Stimulated activated CD4-positive, alpha-beta T cell treated with anti-CD3 and anti-CD28 coated beads, Interleukin-4, amount 100 ng/mL, for 4 hours (primary cell): Measurements from ENCODE around the gene IDE.
A peak's percentile ranks its signal among the peaks of the same experiment; 100 is the strongest.
"Not testable (repeated sequence)": the region's sequence is repeated elsewhere in the genome, so short reads cannot be mapped to it uniquely, and the experiment has no call there.

Experiments used
- DNase-seq, 2 experiments: peaks; one replicate each; pipeline ENCODE4 v3.0.0-alpha.2; 2020

IDE gene

DNA sequence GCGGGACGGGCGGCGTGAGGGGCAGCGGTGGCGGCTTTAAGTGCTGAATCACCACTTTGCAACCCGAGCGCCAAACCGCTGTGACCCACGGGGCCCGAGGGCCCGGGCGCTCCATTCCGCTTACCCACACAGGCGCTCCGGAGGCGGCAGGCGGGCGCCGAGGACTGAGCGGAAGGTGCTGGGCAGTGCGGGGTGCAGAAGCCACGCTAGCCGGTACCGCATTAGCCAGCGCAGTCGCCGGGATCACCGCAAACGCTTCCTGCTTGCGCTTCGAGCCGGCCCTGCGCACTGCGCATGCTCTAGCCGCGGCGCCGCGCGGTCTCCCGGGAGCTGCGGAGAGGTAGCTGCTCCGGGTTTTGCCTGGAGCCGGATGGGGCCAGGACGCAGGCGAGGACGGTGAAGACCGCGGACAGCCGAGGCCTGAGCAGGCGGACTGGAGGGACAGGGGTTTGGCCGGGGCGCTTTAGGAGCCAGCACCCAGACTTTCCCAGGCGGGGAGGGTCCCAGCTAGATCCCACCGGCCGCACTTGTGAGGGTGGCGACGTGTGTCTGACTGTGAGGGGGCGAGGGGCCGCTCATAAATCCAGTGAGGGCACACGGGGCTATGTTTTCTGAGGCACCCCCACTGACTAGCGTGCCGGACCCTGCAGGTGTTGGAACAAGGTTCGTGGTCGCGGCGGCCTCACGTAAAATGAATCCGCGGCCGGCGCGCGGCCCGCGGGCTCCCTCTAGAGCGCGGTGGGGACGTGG lies at the start of gene IDE:
IDE (minus strand) TSS at position 296 of the 750 bp plus-strand sequence; CDS start at position 222, 74 bp downstream.
- DNase-seq = peak; percentile 77 to 80

DNA sequence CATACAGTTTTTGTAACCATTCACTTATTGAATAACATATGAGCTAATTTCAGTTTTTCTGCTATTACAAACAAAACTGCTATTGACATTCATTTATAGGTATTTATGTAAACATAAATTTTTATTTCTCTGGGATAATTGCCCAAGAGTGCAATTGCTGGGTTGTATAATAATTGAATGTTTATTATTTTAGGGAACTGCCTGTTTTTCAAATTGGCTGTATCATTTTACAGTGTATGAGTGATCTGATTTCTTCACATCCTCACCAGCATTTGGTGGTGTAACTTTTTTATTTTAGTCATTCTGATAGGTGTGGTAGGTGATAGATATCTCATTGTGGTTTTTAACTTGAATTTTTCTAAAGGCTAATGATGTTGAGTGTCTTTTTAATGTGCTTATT lies 45.5 kb upstream of the IDE start:
- DNase-seq = no peak

DNA sequence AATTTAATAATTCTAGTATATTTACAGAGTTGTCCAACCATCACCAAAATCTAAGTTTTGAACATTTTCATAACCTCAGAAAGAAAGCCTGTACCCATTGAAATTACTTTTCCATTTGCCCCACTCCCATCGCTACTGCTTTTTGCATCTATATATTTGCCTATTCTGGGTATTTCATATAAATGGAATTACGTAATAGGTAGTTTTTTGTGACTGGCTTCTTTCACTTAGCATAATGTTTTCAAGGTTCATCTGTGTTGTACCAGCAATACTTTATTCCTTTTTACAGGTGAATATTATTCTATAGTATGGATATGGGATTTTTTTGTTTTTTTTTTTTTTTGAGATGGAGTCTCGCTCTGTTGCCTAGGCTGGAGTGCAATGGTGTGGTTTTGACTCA lies 41.6 kb upstream of the IDE start:
- no peak for DNase-seq

DNA sequence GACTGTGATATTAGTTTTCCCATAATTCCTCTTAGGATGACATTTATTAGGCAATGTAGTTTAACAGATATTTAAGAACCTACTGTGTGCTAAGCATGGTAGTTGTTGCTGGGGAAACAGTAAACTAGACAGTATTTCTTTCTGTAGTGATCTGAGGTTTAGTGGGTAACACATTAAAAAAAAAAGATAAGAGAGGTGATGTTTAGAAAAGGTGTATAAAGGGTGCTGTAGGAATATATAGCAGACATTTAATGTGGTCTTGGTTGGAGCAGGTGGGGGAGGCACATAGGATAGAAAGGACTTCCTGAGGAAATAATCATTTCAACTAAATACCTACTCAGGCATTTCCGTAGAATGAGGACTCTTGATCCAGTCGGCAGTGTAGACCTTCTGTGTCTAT lies 30.9 kb upstream of the IDE start:
- DNase-seq = no peak

DNA sequence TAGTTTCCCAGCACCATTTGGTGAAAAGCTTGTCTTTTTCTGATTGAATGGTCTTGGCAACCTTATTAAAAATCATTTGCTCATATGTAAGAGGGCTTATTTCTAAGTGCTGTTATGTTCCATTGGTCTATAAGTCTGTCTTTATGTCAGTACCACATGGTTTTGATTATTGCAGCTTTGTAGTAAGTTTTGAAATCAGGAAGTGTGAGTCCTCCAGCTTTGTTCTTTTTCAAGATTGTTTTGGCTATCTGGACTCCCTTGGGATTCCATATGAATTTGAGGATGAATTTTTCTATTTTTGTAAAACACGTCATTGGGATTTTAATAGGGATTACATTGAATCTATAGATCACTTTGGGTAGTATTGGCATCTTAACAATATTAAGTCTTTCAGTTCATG lies 24.4 kb upstream of the IDE start:
- no peak for DNase-seq

DNA sequence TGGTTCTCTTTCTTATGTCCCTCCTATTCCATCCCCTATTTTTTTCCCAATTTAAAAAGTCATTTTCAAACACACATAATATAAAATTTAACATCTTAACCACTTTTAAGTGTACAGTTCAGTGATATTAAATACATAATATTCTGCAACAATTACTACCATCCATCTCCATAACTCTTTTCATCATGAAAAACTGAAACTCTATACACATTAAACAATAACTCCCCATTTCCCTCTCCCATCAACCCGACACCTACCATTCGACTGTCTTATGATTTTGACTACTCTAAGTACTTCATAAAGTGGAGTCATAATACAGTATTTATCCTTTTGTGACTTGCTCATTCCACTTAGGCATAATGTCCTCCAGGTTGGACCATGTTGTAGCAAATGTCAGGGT lies 21.6 kb upstream of the IDE start:
- DNase-seq = no peak

DNA sequence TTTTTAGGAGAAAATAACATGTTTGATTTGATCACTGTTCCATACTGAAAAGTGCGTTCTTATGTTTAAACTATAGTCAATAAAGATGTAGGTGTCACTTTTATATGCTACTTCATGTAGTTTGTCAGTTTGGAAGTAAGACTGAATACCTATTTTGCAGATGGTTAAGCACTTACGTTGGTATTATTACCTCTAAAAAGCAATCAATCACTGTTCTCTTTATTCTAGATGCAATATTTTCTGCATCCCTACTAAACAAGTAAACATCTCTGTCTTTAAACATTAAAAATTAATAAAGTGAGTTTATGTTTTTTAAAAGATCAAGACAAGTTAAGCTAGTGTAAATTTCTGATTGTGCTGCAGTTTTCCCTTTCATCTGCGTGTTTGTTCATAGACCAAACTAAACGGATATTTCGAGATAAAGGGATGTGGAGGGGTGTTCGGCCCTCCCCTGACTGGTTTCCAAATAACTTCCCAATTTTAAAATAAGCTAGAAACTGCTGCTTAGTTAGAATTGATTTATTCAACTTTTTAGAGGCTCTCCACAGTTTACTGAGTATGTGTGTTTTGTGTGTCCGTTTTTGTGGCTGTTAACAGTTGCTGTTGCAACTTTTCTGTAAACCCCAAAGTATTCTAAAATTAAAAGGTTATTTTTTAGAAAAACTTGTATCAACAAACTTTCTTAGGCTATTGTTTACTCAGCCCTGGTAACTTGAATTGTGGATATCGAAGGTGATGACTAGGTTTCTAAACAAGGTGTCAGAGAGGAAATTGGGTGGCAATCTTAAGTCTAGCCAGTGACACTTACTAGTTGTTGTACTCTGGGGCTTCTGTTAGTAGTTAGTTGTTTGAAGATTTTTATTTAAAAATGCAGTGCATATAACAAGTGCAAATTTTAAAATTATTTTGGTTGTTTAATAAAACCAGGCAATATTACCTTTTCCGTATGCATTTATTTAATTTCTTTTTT lies 20.0 kb upstream of the IDE start:
- DNase-seq = no peak

DNA sequence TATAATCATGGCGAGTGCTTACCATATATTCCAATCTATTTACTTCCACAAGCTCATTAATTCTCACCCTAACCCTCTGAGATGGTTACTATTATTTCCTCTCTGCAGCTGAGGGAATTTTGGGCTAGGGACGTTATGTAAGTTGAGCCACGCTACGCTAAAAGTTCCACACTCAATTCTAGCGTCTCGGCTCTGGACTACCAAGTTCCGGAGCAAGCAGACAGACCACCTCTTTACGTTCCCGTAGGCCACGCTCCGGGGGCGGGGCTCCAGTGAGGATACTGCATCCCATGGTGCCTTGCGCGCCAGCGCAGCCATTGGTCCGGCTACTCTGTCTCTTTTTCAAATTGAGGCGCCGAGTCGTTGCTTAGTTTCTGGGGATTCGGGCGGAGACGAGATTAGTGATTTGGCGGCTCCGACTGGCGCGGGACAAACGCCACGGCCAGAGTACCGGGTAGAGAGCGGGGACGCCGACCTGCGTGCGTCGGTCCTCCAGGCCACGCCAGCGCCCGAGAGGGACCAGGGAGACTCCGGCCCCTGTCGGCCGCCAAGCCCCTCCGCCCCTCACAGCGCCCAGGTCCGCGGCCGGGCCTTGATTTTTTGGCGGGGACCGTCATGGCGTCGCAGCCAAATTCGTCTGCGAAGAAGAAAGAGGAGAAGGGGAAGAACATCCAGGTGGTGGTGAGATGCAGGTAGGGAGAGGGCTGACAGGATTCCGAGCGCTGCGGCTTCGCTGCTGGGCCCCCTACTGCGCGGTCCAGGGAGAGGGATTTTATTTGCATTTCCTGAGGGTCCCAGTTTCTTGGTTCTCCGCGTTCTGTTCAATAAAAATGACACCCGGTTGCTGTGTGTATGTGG lies 19.1 kb upstream of the IDE start, which contains the start of gene KIF11:
KIF11 (plus strand) TSS at position 370 of the 858 bp plus-strand sequence; CDS start at position 616, 246 bp downstream.
- peak; percentile 95 for DNase-seq

DNA sequence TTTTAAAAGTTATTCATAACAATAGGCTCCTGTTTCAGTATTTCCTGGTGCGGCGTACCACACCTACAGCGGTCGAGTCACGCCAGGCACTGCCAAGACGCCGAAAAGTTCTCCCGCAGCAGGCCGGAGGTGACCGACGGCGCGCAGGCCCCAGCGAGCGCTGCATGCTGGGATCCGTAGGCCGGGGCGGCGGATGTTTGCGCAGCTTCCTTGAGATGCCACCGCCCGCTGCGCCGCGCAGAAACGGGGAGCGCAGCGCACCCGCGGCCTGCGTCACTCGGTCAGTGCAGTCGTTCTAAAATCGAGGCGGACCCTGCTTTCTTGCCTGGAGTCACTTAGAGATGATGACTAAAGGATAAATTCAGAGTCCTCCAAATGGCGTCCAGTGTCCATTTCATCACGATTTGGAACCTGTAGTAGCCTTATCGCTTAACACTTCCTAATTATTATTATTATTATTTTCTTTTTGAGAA lies 17.7 kb upstream of the IDE start:
- DNase-seq = peak; percentile 84 to 86

DNA sequence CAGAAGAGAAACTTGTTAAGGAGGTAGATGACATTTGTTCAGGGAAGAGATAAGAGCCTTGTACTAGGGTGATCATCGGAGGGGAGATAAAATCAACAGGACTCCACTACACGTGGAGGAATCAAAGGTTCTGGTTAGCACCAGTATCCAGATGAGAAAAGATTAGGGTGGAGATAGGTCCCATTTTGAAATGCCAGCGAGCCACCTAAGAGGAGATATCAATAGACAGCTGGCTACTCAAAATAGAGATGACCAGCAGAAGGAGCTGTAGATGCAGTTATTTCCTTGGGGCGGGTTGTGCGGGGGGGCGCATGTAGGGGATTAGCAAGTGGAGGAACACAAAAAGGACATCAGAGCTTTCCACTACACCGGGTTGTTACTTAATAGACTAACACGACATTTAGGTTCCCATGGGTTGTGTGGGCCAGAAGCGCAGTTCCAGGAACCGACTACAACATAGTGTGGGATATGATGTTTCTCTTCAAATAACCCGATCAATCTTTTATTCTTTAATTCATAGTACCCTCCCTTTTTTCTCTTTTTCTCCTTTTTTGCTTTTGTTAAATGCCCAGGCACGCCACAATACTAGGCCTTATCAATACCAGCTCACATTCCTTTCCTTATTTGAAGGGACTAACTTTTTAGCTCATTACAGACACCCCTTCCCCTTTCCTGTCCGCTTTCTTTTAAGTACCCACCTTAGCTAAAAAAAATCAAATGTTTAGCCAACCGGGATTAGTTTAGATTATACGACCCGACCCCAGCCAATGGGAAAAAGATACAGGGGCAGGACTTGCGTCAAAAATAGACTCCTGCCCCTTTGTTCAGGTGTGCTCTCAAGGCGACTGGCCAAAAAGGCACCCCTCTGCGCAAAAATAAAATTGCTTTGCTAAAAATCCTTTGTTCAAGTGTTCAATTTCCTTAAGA lies 17.0 kb upstream of the IDE start:
- DNase-seq = no peak

DNA sequence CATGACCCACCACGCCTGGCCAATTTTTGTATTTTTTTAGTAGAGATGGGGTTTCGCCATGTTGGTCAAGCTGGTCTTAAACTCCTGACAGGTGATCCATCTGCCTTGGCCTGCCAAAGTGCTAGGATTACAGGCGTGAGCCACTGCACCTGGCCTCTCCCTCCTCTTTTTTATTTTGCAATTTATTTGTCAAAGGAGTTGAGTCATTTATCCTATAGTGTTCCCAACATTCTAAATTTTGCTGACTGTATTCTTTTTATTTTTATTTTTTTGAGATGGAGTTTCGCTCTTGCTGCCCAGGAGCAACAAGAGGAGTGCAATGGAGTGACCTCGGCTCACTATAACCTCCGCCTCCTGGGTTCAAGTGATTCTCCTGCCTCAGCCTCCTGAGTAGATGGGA lies 8.5 kb upstream of the IDE start:
- DNase-seq = not testable (repeated sequence)

DNA sequence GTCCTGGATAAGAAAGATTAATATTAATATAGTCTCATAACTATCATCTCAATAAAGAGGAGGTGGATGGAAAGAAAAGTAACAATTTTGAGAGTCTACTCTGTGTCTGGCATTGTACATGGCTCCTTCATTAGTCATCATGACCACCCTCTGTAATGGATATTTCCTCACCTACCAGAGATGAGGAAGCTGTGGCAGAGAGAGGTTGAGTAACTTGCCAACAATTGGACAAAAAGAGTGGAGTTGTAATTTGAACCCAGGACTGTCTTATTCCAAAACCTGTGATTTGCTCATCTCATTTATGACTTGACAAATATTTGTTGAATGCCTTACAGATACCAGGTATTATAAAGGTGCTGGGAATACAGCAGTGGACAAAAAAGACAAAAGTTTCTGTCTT lies 2.1 kb upstream of the IDE start:
- no peak for DNase-seq

DNA sequence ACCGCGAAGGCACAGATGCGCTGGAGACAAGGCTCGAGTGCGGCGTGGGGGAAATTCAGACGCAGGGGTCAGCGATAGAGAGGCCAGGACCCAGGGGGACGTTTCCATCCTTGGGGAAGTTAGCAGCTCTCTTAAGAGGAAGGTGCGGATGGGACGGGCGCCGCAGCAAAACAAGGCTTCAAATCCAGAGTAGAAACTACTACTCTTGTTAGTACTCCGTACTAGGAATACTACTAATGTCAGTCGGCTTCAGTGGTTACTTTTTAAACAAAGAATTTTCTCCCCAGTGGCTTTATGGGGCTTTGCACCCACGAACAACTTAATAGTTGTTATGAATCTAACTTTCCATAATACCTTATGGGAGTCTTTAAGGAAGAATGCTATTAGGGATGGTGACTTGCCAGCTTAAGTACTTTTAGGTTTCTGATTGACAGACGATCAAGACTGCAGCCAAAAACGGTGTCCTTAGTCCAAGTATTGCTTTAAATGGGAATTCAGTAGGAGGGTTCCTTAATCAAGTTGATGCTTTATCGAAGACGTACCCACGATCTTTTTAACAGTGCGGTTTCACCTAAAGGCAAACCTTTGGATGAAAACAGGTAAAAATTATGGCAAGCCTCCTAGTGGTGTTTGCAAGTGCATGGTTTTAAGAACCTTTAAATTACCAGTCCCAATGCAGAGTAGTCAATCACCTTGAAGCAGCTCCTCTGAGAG lies 812 bp upstream of the IDE start:
- DNase-seq = no peak

DNA sequence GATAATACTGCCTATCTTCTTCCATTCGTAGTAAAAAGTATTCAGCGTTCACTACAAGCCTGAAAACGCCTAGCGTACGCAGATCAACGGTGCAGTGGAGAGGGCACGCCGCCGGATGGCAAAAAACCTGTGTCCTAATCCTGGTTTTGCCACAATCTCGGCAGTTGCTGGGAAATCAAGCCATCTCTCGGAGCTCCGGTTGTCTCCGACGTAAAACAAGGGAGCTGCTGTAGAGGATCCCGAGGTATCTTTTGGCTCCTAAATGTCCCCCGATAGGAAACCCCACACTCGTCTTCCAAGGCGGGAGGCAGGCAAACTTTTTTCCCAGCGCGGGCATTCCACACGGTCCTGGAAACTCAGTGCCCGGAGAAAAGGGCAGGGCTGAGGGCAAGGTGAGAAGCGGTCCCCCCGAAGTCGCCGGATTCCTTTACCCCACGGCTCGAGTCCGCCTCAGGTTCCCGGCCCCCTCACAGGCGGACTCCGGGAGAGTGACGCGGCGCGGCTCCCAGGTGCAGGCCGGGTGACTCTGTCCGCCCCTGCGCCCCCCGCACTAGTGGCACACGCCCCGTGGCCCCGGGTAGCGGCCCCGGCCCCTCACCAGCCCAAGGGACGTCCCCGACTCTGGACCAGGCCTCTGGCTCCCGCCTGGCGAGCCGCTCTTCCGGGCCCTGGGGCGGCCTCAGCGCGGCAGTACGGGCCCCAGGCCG lies 649 bp downstream of the IDE start:
- peak; percentile 12 to 29 for DNase-seq

DNA sequence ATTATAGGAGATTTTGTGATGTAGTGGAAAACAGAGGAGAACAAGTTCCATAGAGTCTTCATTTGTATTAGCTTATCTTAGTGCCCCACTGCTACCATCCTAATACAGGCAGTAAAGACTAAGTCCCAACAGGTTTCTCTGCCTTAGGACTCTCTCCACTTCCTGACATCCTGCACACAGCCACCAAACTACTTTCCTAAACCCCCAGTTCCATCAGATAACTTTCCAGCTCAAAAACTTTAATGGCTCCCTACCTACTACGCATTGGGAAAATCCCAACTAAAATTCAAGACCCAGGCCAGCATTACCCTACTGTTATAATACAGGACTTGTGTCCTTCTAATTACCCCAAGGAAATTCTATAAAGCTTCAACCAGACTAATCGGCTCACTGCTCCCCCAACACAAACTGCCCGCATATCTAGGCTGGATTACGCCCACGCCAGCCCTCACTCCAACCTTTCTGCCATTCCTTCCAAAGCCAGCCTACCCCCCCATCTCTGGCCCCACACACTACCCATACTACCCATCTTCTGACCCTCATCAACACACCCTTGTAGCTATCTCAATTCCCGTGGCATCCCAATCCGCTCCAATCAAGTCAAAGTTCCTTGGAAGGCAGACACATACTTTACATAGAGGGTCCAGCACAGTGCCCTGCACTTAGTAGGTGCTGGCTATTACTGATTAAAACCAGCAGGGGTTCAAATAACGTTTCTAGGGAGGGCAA lies 1.4 kb downstream of the IDE start:
- no peak for DNase-seq

DNA sequence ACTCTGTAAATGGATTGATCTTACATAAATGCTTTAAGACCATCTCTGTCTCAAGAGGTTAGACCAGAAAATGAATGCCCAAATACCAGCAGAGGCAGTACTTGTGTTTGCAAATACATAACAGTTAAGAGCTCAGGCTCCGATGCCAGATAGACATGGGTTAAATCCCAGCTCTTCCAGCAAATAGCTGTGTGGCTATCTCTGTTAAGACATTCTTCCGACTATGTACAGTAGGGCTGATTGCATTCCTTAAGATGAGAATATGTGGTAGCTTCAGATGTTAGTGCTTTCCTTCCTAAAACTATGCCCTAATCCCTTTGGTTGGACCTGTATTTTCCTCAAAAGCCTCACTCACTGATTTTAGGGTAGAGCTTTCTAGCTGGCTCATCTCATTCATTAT lies 2.2 kb downstream of the IDE start:
- no peak for DNase-seq

DNA sequence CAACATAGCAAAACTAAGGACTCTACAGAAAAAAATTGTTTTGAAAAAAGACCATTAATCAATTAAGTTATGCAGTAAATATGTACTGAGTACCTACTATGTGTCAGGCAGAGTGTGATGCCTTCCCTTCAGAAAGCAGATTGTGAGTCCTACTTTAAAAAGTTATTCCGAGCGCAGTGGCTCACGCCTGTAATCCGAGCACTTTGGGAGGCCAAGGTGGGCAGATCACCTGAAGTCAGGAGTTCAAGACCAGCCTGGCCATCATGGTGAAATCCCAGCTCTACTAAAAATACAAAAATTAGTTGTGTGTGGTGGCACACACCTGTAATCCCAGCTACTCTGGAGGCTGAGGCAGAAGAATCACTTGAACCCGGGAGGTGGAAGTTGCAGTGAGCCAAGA lies 4.2 kb downstream of the IDE start:
- DNase-seq = not testable (repeated sequence)

DNA sequence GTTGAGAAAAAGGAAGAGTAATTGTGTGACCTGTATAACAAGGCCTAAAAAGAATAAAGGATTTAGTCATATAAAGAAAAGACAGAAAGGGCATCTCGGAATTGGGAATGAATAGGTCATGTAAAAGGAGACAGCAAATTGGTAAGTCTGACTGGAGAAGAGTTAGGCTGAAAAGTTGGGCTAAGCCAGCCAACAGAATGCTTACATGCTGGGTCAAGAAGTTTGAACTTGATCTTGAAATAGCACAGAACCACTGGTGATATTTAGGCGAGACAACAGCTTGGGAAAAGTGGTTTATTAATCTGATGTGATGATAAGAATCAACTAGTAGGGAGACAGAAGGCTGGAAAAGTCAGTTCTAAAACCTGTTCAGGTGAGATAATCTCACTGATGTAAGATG lies 4.8 kb downstream of the IDE start:
- no peak for DNase-seq

DNA sequence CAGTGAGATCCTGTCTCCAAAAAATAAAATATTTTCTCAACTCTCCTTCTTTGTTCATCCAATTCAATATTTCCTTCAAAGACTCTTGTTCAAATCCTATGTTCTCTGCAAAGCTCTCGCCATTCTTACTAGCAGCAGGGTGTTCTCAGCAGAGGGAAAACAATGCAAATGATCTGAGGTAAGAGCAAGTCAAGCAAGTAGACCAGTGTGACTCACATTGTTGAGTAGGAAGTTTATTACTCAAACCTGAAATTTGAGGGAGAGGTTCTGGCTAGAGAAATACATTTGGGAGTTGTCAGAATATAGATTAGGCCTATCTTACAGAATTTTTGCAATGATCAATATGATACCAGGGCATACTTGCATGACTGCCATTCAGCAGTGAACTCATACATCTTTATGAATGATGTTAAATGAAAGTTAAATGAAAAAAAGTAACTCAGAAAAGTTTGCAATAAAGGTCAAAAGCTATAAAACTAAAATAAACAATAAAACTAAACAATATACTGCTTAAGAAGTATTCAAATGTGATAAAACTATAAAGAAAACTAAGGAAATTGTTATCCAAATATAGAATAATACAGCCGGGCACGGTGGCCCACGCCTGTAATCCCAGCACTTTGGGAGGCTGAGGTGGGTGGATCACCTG lies 5.8 kb downstream of the IDE start:
- no peak for DNase-seq
